Calu3 (cell line): Measurements from ENCODE around the gene CLDN14. TPM values are rescaled to one million over a fixed set of nuclear protein-coding genes. Genes with fewer than 3 reads are reported as not detected.
A peak's percentile ranks its signal among the peaks of the same experiment; 100 is the strongest.

Experiments
- BruUV-seq: library from RNA; stranded (reverse); fragments of 400-500 nt; replicated peaks from 2 replicates; lab custom pipeline; 2021; lab: Mats Ljungman, UMichigan
- CTCF ChIA-PET: fragments of 300-600 bp; sonication (Branson Sonifier 250); formaldehyde crosslinking; loops from one replicate; lab custom pipeline; 2022; ENCODE audit warnings: antibody characterized with exemption; lab: Charles Lee
- DNase-seq: peaks from one replicate; pipeline ENCODE4 v3.0.0; 2022
- H3K27ac Mint-ChIP-seq: one replicate; pipeline ENCODE4 v1.8.0; 2022; ENCODE audit warnings: mixed read lengths; ENCODE audit not compliant: unreplicated experiment
- H3K27me3 Mint-ChIP-seq: one replicate; pipeline ENCODE4 v1.8.0; 2022; ENCODE audit warnings: mixed read lengths; ENCODE audit not compliant: unreplicated experiment
- H3K36me3 Mint-ChIP-seq: one replicate; pipeline ENCODE4 v1.8.0; 2022; ENCODE audit warnings: mild to moderate bottlenecking, moderate library complexity, mixed read lengths; ENCODE audit not compliant: insufficient read depth, unreplicated experiment
- H3K4me1 Mint-ChIP-seq: one replicate; pipeline ENCODE4 v1.8.0; 2022; ENCODE audit warnings: mild to moderate bottlenecking, low read depth, mixed read lengths; ENCODE audit not compliant: unreplicated experiment
- H3K4me3 Mint-ChIP-seq: one replicate; pipeline ENCODE4 v1.8.0; 2022; ENCODE audit warnings: mild to moderate bottlenecking, low read depth, moderate library complexity, mixed read lengths; ENCODE audit not compliant: unreplicated experiment
- H3K9me3 Mint-ChIP-seq: one replicate; pipeline ENCODE4 v1.8.0; 2022; ENCODE audit warnings: low read depth, mixed read lengths; ENCODE audit not compliant: unreplicated experiment
- CTCF ChIP-seq: fragments of 200-600 bp; IDR thresholded peaks from one replicate; pipeline ENCODE4 v1.8.0; 2022; ENCODE audit warnings: antibody characterized with exemption; ENCODE audit not compliant: unreplicated experiment
- intact Hi-C: fragments of 100-400 bp; cut with micrococcal nuclease; formaldehyde crosslinking; loops from one replicate; pipeline ENCODE4 v1.10.0; 2022; ENCODE audit not compliant: unreplicated experiment
- total RNA-seq: library from RNA; stranded (reverse); gene quantifications from 2 replicates; pipeline ENCODE4 v1.2.3, GENCODE V29; 2022

Gene CLDN14
- total RNA-seq, 1 experiment from 2014 or later = not detected

- TF ChIP-seq CTCF = no peak
- CTCF ChIA-PET = no interaction called here
- H3K4me1 Mint-ChIP-seq = peaks cover 15% of the 10 kb centered on the region
- H3K9me3 Mint-ChIP-seq = no peaks in the 10 kb centered on the region
- H3K36me3 Mint-ChIP-seq = peaks cover 13% of the 10 kb centered on the region
- no peak overlapping the region for H3K27ac Mint-ChIP-seq
- no TSS peak for BruUV-seq
- no peak overlapping the region for H3K4me3 Mint-ChIP-seq
- no peaks in the 10 kb centered on the region for H3K27me3 Mint-ChIP-seq
- no peak for DNase-seq
- intact Hi-C loops = no loop called here
Observed at GRCh38 chr21:36510911-36511310, 31.0 kb upstream of the CLDN14 start.

GRCh38 chr21:36509973-36510664 lies 30.2 kb upstream of the CLDN14 start:
- no TSS peak for BruUV-seq
- intact Hi-C loops = no loop called here
- Mint-ChIP-seq H3K4me3 (peak overlapping the region; percentile 32), H3K27ac (peak overlapping the region; percentile 52), H3K4me1 (peaks cover 15% of the 10 kb centered on the region), H3K9me3 (no peaks in the 10 kb centered on the region), H3K27me3 (no peaks in the 10 kb centered on the region), H3K36me3 (peaks cover 13% of the 10 kb centered on the region)
- DNase-seq = peak; percentile 82
- TF ChIP-seq CTCF = no peak
- CTCF ChIA-PET = interaction anchor here (0.6 kb wide), 2 partner anchors 120 to 344 kb away, joined by 3 to 4 read pairs; no protein-coding TSS in a partner anchor

GRCh38 chr21:36508948-36509347 lies 29.0 kb upstream of the CLDN14 start:
- no TSS peak for BruUV-seq
- no peak for TF ChIP-seq CTCF
- Mint-ChIP-seq H3K27ac (no peak overlapping the region), H3K4me1 (peaks cover 15% of the 10 kb centered on the region), H3K36me3 (peaks cover 13% of the 10 kb centered on the region), H3K9me3 (no peaks in the 10 kb centered on the region), H3K4me3 (no peak overlapping the region), H3K27me3 (no peaks in the 10 kb centered on the region)
- CTCF ChIA-PET = no interaction called here
- DNase-seq = no peak
- intact Hi-C loops = no loop called here

GRCh38 chr21:36507397-36508018 lies 27.6 kb upstream of the CLDN14 start:
- DNase-seq = no peak
- intact Hi-C loops = no loop called here
- peaks cover 13% of the 10 kb centered on the region for H3K36me3 Mint-ChIP-seq
- CTCF ChIA-PET = interaction anchor here (1.0 kb wide), 1 partner anchor 123 kb away, joined by 3 read pairs; no protein-coding TSS in a partner anchor
- H3K4me3 Mint-ChIP-seq = no peak overlapping the region
- no peak for TF ChIP-seq CTCF
- no peaks in the 10 kb centered on the region for H3K27me3 Mint-ChIP-seq
- H3K27ac Mint-ChIP-seq = no peak overlapping the region
- H3K9me3 Mint-ChIP-seq = no peaks in the 10 kb centered on the region
- H3K4me1 Mint-ChIP-seq = peaks cover 15% of the 10 kb centered on the region
- no TSS peak for BruUV-seq
